C4-2B (cell line): ENCODE measurements around the gene CRYGS.

Experiments
- CTCF ChIP-seq: fragments of 450-650 bp; conservative IDR thresholded peaks from 2 replicates; pipeline ENCODE4 v1.5.1; 2017; ENCODE audit warnings: mild to moderate bottlenecking
- ZFX ChIP-seq: fragments of 450-650 bp; IDR thresholded peaks from 2 replicates; pipeline ENCODE4 v1.6.1; 2017

- TF ChIP-seq CTCF (no peak), ZFX (no peak)
These were observed 26.9 kb upstream of the CRYGS start for GRCh38 chr3:186570941-186571643.
